IMR-90 (cell line): ENCODE measurements around the gene FTO. TPM values are rescaled to one million over a fixed set of nuclear protein-coding genes. Genes with fewer than 3 reads are reported as not detected.

ENCODE experiments used
- ATAC-seq: fragments of 200-7000 bp; cut with Tn5 transposase; 2 replicates; pipeline ENCODE4 v1.9.1; 2020; ENCODE audit warnings: low read depth, mild to moderate bottlenecking, moderate library complexity
- BruUV-seq: library from RNA; stranded (reverse); fragments of 400-500 nt; replicated peaks from 2 replicates; lab custom pipeline; 2021; lab: Mats Ljungman, UMichigan
- CTCF ChIA-PET: fragments of 300-600 bp; formaldehyde crosslinking; extraction: SDS; loops from one replicate; lab custom pipeline; 2021; ENCODE audit warnings: antibody characterized with exemption; lab: Yijun Ruan, JAX
- POLR2A ChIA-PET: fragments of 300-600 bp; sonication (Branson Sonifier 250); formaldehyde crosslinking; loops from one replicate; lab custom pipeline; 2022; ENCODE audit warnings: antibody characterized with exemption; ENCODE audit not compliant: unreplicated experiment; lab: Charles Lee
- DNase-seq: peaks from one replicate; pipeline ENCODE4 v3.0.0; 2013
- H2AFZ ChIP-seq: replicated peaks from 2 replicates; pipeline ENCODE3; 2013; ENCODE audit warnings: low read length, mild to moderate bottlenecking; ENCODE audit not compliant: poor library complexity
- H2AK5ac ChIP-seq: 2 replicates; pipeline ENCODE4 v1.6.1; 2013; ENCODE audit warnings: low read depth, low read length, inconsistent platforms
- H2AK9ac ChIP-seq: replicated peaks from 2 replicates; pipeline ENCODE3; 2013; ENCODE audit warnings: mild to moderate bottlenecking, low read depth, low read length, moderate library complexity; ENCODE audit not compliant: poor library complexity
- H2BK120ac ChIP-seq: 2 replicates; pipeline ENCODE4 v1.6.1; 2013; ENCODE audit warnings: low read depth, low read length, inconsistent platforms
- H2BK15ac ChIP-seq: 3 replicates; pipeline ENCODE4 v1.6.1; 2013; ENCODE audit warnings: low read depth, low read length, inconsistent platforms
- H2BK20ac ChIP-seq: 2 replicates; pipeline ENCODE4 v1.6.1; 2013; ENCODE audit warnings: low read depth, mild to moderate bottlenecking, inconsistent platforms, low read length, moderate library complexity
- H2BK5ac ChIP-seq: 2 replicates; pipeline ENCODE4 v1.6.1; 2013; ENCODE audit warnings: mild to moderate bottlenecking, low read depth, low read length, inconsistent platforms; ENCODE audit not compliant: poor library complexity, severe bottlenecking
- H3K14ac ChIP-seq: replicated peaks from 2 replicates; pipeline ENCODE4 v1.6.1; 2013; ENCODE audit warnings: low read depth, low read length, inconsistent platforms
- H3K18ac ChIP-seq: 2 replicates; pipeline ENCODE4 v1.6.1; 2013; ENCODE audit warnings: low read depth, low read length, control low read depth
- H3K23ac ChIP-seq: 2 replicates; pipeline ENCODE4 v1.6.1; 2013; ENCODE audit warnings: low read depth, low read length, inconsistent platforms
- H3K27ac ChIP-seq: 2 replicates; pipeline ENCODE4 v1.5.1; 2013; ENCODE audit warnings: mild to moderate bottlenecking, control low read depth, low read length; ENCODE audit not compliant: insufficient read depth
- H3K27me3 ChIP-seq: 2 replicates; pipeline ENCODE4 v1.6.1; 2013; ENCODE audit warnings: low read length; ENCODE audit not compliant: control insufficient read depth, insufficient read depth
- H3K36me3 ChIP-seq: 2 replicates; pipeline ENCODE4 v1.6.1; 2013; ENCODE audit warnings: low read length, mixed read lengths; ENCODE audit not compliant: control insufficient read depth, insufficient read depth
- H3K4ac ChIP-seq: 2 replicates; pipeline ENCODE4 v1.6.1; 2013; ENCODE audit warnings: low read depth, low read length, inconsistent platforms
- H3K4me1 ChIP-seq: 2 replicates; pipeline ENCODE4 v1.6.1; 2013; ENCODE audit warnings: low read length, mixed read lengths; ENCODE audit not compliant: control insufficient read depth, insufficient read depth
- H3K4me2 ChIP-seq: 2 replicates; pipeline ENCODE4 v1.6.1; 2013; ENCODE audit warnings: low read depth, mild to moderate bottlenecking, control low read depth, low read length, moderate library complexity
- H3K4me3 ChIP-seq: 2 replicates; pipeline ENCODE4 v1.5.1; 2013; ENCODE audit warnings: low read depth, mild to moderate bottlenecking, control low read depth, low read length, moderate library complexity; ENCODE audit not compliant: insufficient read depth
- H3K56ac ChIP-seq: 2 replicates; pipeline ENCODE4 v1.6.1; 2013; ENCODE audit warnings: low read length, inconsistent platforms; ENCODE audit not compliant: insufficient read depth; ENCODE audit errors: extremely low read depth
- H3K79me1 ChIP-seq, 2 experiments: 2 replicates each; pipeline ENCODE4 v1.6.1; 2013; ENCODE audit warnings: low read length in 2 of 2, inconsistent platforms in 1 of 2, low read depth in 1 of 2
- H3K9ac ChIP-seq: 2 replicates; pipeline ENCODE4 v1.6.1; 2013; ENCODE audit warnings: low read depth, low read length, control low read depth
- H3K9me1 ChIP-seq: 2 replicates; pipeline ENCODE4 v1.6.1; 2013; ENCODE audit warnings: low read length, inconsistent platforms; ENCODE audit not compliant: insufficient read depth
- H3K9me3 ChIP-seq: 2 replicates; pipeline ENCODE4 v1.6.1; 2013; ENCODE audit warnings: low read length; ENCODE audit not compliant: control insufficient read depth, insufficient read depth
- H4K20me1 ChIP-seq: 2 replicates; pipeline ENCODE4 v1.6.1; 2013; ENCODE audit warnings: low read length, inconsistent platforms; ENCODE audit not compliant: insufficient read depth
- H4K5ac ChIP-seq: 2 replicates; pipeline ENCODE4 v1.6.1; 2013; ENCODE audit warnings: mild to moderate bottlenecking, low read depth, low read length, control low read depth
- H4K8ac ChIP-seq, 2 experiments: 2 replicates each; pipeline ENCODE4 v1.6.1; 2013; ENCODE audit warnings: low read depth in 2 of 2, low read length in 2 of 2, control low read depth in 1 of 2, inconsistent platforms in 1 of 2
- H4K91ac ChIP-seq: 2 replicates; pipeline ENCODE4 v1.6.1; 2013; ENCODE audit warnings: low read depth, low read length, inconsistent platforms; ENCODE audit not compliant: insufficient read depth
- CEBPB ChIP-seq: IDR thresholded peaks from 2 replicates; pipeline ENCODE4 v1.6.1; 2012; ENCODE audit warnings: low read depth, low read length, improper control_type of control experiment
- CHD1 ChIP-seq: IDR thresholded peaks from 2 replicates; pipeline ENCODE4 v1.6.1; 2012; ENCODE audit warnings: low read depth, low read length, improper control_type of control experiment
- MAFK ChIP-seq: IDR thresholded peaks from 2 replicates; pipeline ENCODE4 v1.6.1; 2012; ENCODE audit warnings: low read depth, low read length, improper control_type of control experiment
- MAZ ChIP-seq: IDR thresholded peaks from 2 replicates; pipeline ENCODE4 v1.6.1; 2012; ENCODE audit warnings: low read depth, mild to moderate bottlenecking, low read length, improper control_type of control experiment, moderate library complexity, borderline replicate concordance
- NFE2L2 ChIP-seq: fragments of 150-350 bp; IDR thresholded peaks from 2 replicates; pipeline ENCODE4 v1.6.1; 2016; ENCODE audit warnings: low read depth, mild to moderate bottlenecking, low read length
- SMC3 ChIP-seq: fragments of 150-350 bp; IDR thresholded peaks from 2 replicates; pipeline ENCODE4 v1.6.1; 2016; ENCODE audit warnings: low read depth, mild to moderate bottlenecking, antibody characterized with exemption, low read length, moderate library complexity
- WGBS, 2 experiments: methylation state at CpG; one replicate each; pipeline versions ENCODE4 v1.1.5 to v1.1.7; 2013; ENCODE audit warnings: missing lambda C conversion rate in 2 of 2; ENCODE audit not compliant: insufficient read length in 1 of 2; ENCODE audit errors: extremely low coverage in 2 of 2; 5-methylcytosine and 5-hydroxymethylcytosine counted together
- dilution Hi-C: fragments of 300-500 bp; cut with HindIII; formaldehyde crosslinking; loops from one replicate; pipeline ENCODE4 v1.14.3; 2018; ENCODE audit warnings: low sequenced_read_pairs; ENCODE audit not compliant: unreplicated experiment
- in situ Hi-C: fragments of 300-500 bp; cut with MboI; formaldehyde crosslinking; loops from 3 replicates; pipeline ENCODE4 v1.14.3; 2019; ENCODE audit warnings: low sequenced_read_pairs, inconsistent platforms, mixed read lengths
- intact Hi-C: fragments of 100-400 bp; cut with micrococcal nuclease; formaldehyde crosslinking; loops from 2 replicates; pipeline ENCODE4 v1.10.0; 2022
- polyA plus RNA-seq, 3 experiments: library from polyadenylated mRNA; depleted of rRNA; stranded (reverse); fragments of >200 nt; gene quantifications; 2 replicates each; pipeline ENCODE4 v1.2.3, GENCODE V29; 2012; ENCODE audit warnings: low replicate concordance in 1 of 3
- total RNA-seq: library from RNA; depleted of rRNA; stranded (reverse); fragments of >200 nt; gene quantifications from 2 replicates; pipeline ENCODE4 v1.2.3, GENCODE V29; 2012
- TF ChIP-seq, protein P1 (sequence below): fragments of 150-350 bp; IDR thresholded peaks from 2 replicates; pipeline ENCODE4 v1.6.1; 2017; ENCODE audit warnings: mild to moderate bottlenecking, antibody characterized with exemption, low read length, low read depth

FTO gene
- total and polyA plus RNA-seq, 2 of the 4 experiments (the other 2 are of a cell fraction) = 70.3 to 132 TPM

DNA sequence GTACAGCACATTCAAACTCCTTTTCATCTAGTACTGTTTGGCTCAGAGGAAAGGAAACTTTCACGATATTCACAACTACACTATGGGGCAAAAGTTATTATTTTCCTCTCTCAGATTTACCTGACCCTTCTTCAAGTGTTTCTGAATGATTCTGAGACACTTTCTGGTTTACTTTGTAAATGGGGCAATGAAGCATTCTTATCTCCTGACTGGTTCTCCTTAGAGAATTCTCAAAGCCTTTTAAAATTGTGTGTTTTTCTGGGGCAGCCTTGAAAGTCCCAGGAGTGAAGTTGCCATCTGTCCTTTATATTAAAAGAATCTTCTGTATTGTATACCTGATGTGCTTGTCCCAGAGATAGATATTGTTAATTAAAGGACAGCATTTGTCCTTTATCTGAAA is 264.9 kb downstream of the FTO start:
- H2AFZ ChIP-seq = no peak overlapping the region
- H3K4ac ChIP-seq = no peak overlapping the region
- no peaks in the 10 kb centered on the region for H4K20me1 ChIP-seq
- H3K9me3 ChIP-seq = no peaks in the 10 kb centered on the region
- no peak overlapping the region for H4K91ac ChIP-seq
- no peak overlapping the region for H4K5ac ChIP-seq
- intact Hi-C loops (no loop called here), dilution Hi-C loops (no loop called here), in situ Hi-C loops (no loop called here)
- H2BK15ac ChIP-seq = no peak overlapping the region
- no peak overlapping the region for H2BK20ac ChIP-seq
- H2BK120ac ChIP-seq = no peak overlapping the region
- ATAC-seq (peak; percentile 60), DNase-seq (peak; percentile 37)
- ChIA-PET CTCF (interaction anchor here (0.7 kb wide), 1 partner anchor 13 kb away, joined by 3 read pairs; no protein-coding TSS in a partner anchor), POLR2A (no interaction called here)
- H3K79me1 ChIP-seq = no peaks in the 10 kb centered on the region; a peak in 1 of 4 replicates
- no peak overlapping the region for H3K9ac ChIP-seq
- H2AK5ac ChIP-seq = no peak overlapping the region
- H3K56ac ChIP-seq = no peak overlapping the region
- H3K36me3 ChIP-seq = no peaks in the 10 kb centered on the region
- no TSS peak for BruUV-seq
- peaks cover 2% of the 10 kb centered on the region; the same call in 1 of the 2 replicates for H3K9me1 ChIP-seq
- H3K4me1 ChIP-seq = peaks cover 4% of the 10 kb centered on the region; the same call in 1 of the 2 replicates
- no peak overlapping the region for H2AK9ac ChIP-seq
- H3K4me2 ChIP-seq = no peak overlapping the region; the same call in 1 of the 2 replicates
- H4K8ac ChIP-seq = no peak overlapping the region; a peak in 1 of 4 replicates
- H2BK5ac ChIP-seq = no peak overlapping the region
- H3K27ac ChIP-seq = no peak overlapping the region
- WGBS, 2 experiments = no CpG with 5 or more reads among the region's 1 CpG
- no peak overlapping the region for H3K4me3 ChIP-seq
- TF ChIP-seq CEBPB (peak; percentile 43; the same call in 1 of the 2 replicates), CHD1 (no peak), SMC3 (no peak), MAZ (no peak), NFE2L2 (no peak), MAFK (no peak)
- TF ChIP-seq, protein P1, sequence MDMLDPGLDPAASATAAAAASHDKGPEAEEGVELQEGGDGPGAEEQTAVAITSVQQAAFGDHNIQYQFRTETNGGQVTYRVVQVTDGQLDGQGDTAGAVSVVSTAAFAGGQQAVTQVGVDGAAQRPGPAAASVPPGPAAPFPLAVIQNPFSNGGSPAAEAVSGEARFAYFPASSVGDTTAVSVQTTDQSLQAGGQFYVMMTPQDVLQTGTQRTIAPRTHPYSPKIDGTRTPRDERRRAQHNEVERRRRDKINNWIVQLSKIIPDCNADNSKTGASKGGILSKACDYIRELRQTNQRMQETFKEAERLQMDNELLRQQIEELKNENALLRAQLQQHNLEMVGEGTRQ = no peak
- H3K23ac ChIP-seq = no peak overlapping the region
- H3K14ac ChIP-seq = no peak overlapping the region; the same call in 1 of the 2 replicates
- H3K18ac ChIP-seq = no peak overlapping the region
- H3K27me3 ChIP-seq = no peaks in the 10 kb centered on the region
